Lower leg skin (tissue), 4 donors: ENCODE data around the gene PDGFC. TPM values are rescaled to one million over a fixed set of nuclear protein-coding genes. Genes with fewer than 3 reads are reported as not detected.

Experiments used
- DNase-seq, 2 donors: peaks; one replicate each; pipeline ENCODE4 v3.0.0-alpha.2; 2019; ENCODE audit warnings: low spot score in 2 of 2
- H3K4me3 ChIP-seq: fragments of 200-600 bp; sonication (generic); 2 replicates; pipeline ENCODE4 v1.5.1; 2017; ENCODE audit warnings: mild to moderate bottlenecking, low read depth; ENCODE audit not compliant: poor library complexity, severe bottlenecking
- CTCF ChIP-seq, 3 donors: fragments of 450-650 bp; IDR thresholded peaks; one replicate each; pipeline ENCODE4 v1.5.1; 2016; ENCODE audit warnings: antibody characterized with exemption in 3 of 3, mild to moderate bottlenecking in 3 of 3, moderate library complexity in 2 of 3
- POLR2A ChIP-seq, 2 donors: fragments of 450-650 bp; IDR thresholded peaks; one replicate each; pipeline ENCODE4 v1.6.1; 2016 to 2017; ENCODE audit warnings: antibody characterized with exemption in 2 of 2, mild to moderate bottlenecking in 1 of 2, moderate library complexity in 1 of 2
- WGBS, 2 donors: methylation state at CpG; one replicate each; pipeline ENCODE4 v1.1.5; 2018; 5-methylcytosine and 5-hydroxymethylcytosine counted together
- intact Hi-C: fragments of 100-400 bp; cut with DNase I; formaldehyde crosslinking; loops from one replicate; pipeline ENCODE4 v1.15.0; 2023; ENCODE audit warnings: low total_unique reads
- total RNA-seq, 4 donors: library from RNA; depleted of rRNA; stranded (reverse); fragments of >200 nt; gene quantifications; one replicate each; pipeline ENCODE4 v1.1.0, GENCODE V29; 2016

PDGFC gene
- total RNA-seq, 4 donors from 2014 or later = 18.9 to 24.4 (median 21.0) TPM

GRCh38 chr4:157012781-157013180, 41.2 kb upstream of the PDGFC start:
- intact Hi-C loops = loop anchor here (5.0 kb wide), 1 partner anchor 1310 kb away; no protein-coding TSS in a partner anchor
- H3K4me3 ChIP-seq = no peak overlapping the region
- 83 to 92% methylated on average over 2 of the region's 2 CpGs for WGBS, 2 donors
- DNase-seq = no peak
- TF ChIP-seq POLR2A (IDR thresholded peaks at IDR 0.05) = no peak
- TF ChIP-seq CTCF (IDR thresholded peaks at IDR 0.05) = no peak

- H3K4me3 ChIP-seq = no peak overlapping the region
- intact Hi-C loops = loop anchor here (5.0 kb wide), 1 partner anchor 1310 kb away; no protein-coding TSS in a partner anchor
- DNase-seq = no peak
- TF ChIP-seq POLR2A (IDR thresholded peaks at IDR 0.05) = no peak
These were observed 40.7 kb upstream of the PDGFC start for GRCh38 chr4:157012296-157012695.

GRCh38 chr4:157010630-157011029, 39.0 kb upstream of the PDGFC start:
- WGBS, 2 donors = 66 to 69% methylated on average over 2 of the region's 2 CpGs

GRCh38 chr4:157005831-157006230, 34.2 kb upstream of the PDGFC start:
- TF ChIP-seq CTCF (IDR thresholded peaks at IDR 0.05) = no peak
- DNase-seq = no peak
- intact Hi-C loops = no loop called here
- no peak overlapping the region for H3K4me3 ChIP-seq
- 97 to 98% methylated on average over 3 of the region's 3 CpGs for WGBS, 2 donors

More at GRCh38 chr4:157010630-157011029, 39.0 kb upstream of the PDGFC start:
- intact Hi-C loops = loop anchor here (5.0 kb wide), 1 partner anchor 1308 kb away; no protein-coding TSS in a partner anchor
- no peak for DNase-seq
- H3K4me3 ChIP-seq = no peak overlapping the region
- TF ChIP-seq POLR2A (IDR thresholded peaks at IDR 0.05) = no peak
- no peak for TF ChIP-seq CTCF (IDR thresholded peaks at IDR 0.05)

- intact Hi-C loops = no loop called here
- 36 to 39% methylated on average over 2 of the region's 2 CpGs for WGBS, 2 donors
- no peak for DNase-seq
- no peak overlapping the region for H3K4me3 ChIP-seq
- TF ChIP-seq CTCF (IDR thresholded peaks at IDR 0.05) (no peak), POLR2A (IDR thresholded peaks at IDR 0.05) (no peak)
These were observed 33.6 kb upstream of the PDGFC start for GRCh38 chr4:157005193-157005592.

- 29 to 43% methylated on average over 5 of the region's 5 CpGs for WGBS, 2 donors
- intact Hi-C loops = no loop called here
- H3K4me3 ChIP-seq = no peak overlapping the region
- DNase-seq = no peak
- no peak for TF ChIP-seq CTCF (IDR thresholded peaks at IDR 0.05)
- no peak for TF ChIP-seq POLR2A (IDR thresholded peaks at IDR 0.05)
These were observed 32.9 kb upstream of the PDGFC start for GRCh38 chr4:157004279-157005161.
